HepG2 (cell line): Measurements from ENCODE around the gene GPR183.

Source experiments
- CTCF ChIP-seq: sonication (generic); formaldehyde crosslinking; IDR thresholded peaks from 2 replicates; pipeline ENCODE4 v1.5.0; 2020; ENCODE audit warnings: mild to moderate bottlenecking, missing genetic modification reagents, moderate library complexity
- HOXD1 ChIP-seq: sonication (generic); formaldehyde crosslinking; IDR thresholded peaks from 2 replicates; pipeline ENCODE4 v1.5.0; 2020; ENCODE audit warnings: missing genetic modification reagents
- PTBP1 ChIP-seq: fragments of 200-400 bp; formaldehyde crosslinking; IDR thresholded peaks from 2 replicates; pipeline ENCODE4 v1.6.1; 2018; ENCODE audit warnings: low read length, low read depth; ENCODE audit not compliant: poor library complexity, severe bottlenecking
- ZNF326 ChIP-seq: sonication (generic); formaldehyde crosslinking; IDR thresholded peaks from 2 replicates; pipeline ENCODE4 v1.4.0; 2020; ENCODE audit warnings: missing genetic modification reagents, borderline replicate concordance

GRCh38 chr13:99327761-99328160 lies 20.6 kb upstream of the GPR183 start:
- no peak for TF ChIP-seq CTCF (CRISPR knock-in tag)
- TF ChIP-seq HOXD1 (CRISPR knock-in tag): no peak
- TF ChIP-seq ZNF326 (CRISPR knock-in tag): no peak
- TF ChIP-seq PTBP1: no peak
